ENCODE measurements around the gene CXCL17. TPM values are rescaled to one million over a fixed set of nuclear protein-coding genes. Genes with fewer than 3 reads are reported as not detected.
A peak's percentile ranks its signal among the peaks of the same experiment; 100 is the strongest.
"Not testable (repeated sequence)": the region's sequence is repeated elsewhere in the genome, so short reads cannot be mapped to it uniquely, and the experiment has no call there.

The CXCL17 gene
- polyA plus RNA-seq, 1 experiment, result not detected

DNA sequence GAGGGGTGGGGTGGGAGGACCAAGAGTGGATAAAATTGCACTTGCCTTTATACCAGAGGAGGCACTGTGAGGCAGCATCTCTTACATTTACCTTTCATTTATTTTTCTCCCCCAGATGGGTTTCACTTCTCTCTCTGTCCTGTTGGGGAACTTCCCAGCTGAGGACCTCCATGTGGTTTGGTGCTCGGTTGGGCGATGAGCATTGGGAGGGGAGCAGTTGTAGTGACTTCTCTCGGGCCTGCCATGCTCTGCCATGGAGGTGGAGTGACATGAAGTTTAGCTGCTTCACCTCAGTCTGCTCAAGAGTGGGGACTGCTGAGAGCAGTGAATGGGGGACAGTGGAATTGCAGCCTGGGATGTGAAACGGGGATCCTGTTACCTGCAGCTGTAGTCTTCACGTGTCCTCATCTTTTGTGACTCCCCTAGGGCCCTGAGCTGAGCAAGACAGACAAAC lies 23.1 kb upstream of the CXCL17 start:
- Histone ChIP-seq H3K9me3 (ENCODE audit: control insufficient read depth, insufficient read depth, low read length) (no peaks in the 10 kb centered on the region), H3K4me3 (ENCODE audit: low read depth, low read length) (no peak overlapping the region), H3K27ac (ENCODE audit: low read depth, low read length) (peak overlapping the region; percentile 31), H3K27me3 (ENCODE audit: control insufficient read depth, insufficient read depth, low read length) (peaks cover 10% of the 10 kb centered on the region)
- CTCF ChIA-PET, result interaction anchor here (1.3 to 2.0 kb wide), 3 partner anchors 15 to 63 kb away, joined by 7 to 9 read pairs (median 8); no protein-coding TSS in a partner anchor
- DNase-seq (ENCODE audit: low read depth, low spot score), result no peak
- POLR2A ChIA-PET, result no interaction called here
- TF ChIP-seq, protein P1, sequence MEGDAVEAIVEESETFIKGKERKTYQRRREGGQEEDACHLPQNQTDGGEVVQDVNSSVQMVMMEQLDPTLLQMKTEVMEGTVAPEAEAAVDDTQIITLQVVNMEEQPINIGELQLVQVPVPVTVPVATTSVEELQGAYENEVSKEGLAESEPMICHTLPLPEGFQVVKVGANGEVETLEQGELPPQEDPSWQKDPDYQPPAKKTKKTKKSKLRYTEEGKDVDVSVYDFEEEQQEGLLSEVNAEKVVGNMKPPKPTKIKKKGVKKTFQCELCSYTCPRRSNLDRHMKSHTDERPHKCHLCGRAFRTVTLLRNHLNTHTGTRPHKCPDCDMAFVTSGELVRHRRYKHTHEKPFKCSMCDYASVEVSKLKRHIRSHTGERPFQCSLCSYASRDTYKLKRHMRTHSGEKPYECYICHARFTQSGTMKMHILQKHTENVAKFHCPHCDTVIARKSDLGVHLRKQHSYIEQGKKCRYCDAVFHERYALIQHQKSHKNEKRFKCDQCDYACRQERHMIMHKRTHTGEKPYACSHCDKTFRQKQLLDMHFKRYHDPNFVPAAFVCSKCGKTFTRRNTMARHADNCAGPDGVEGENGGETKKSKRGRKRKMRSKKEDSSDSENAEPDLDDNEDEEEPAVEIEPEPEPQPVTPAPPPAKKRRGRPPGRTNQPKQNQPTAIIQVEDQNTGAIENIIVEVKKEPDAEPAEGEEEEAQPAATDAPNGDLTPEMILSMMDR (IDR thresholded peaks at IDR 0.05; ENCODE audit: low read depth, low read length), result no peak

- POLR2A ChIA-PET, result no interaction called here
Observed at GRCh38 chr19:42461700-42462324, 19.1 kb upstream of the CXCL17 start.

DNA sequence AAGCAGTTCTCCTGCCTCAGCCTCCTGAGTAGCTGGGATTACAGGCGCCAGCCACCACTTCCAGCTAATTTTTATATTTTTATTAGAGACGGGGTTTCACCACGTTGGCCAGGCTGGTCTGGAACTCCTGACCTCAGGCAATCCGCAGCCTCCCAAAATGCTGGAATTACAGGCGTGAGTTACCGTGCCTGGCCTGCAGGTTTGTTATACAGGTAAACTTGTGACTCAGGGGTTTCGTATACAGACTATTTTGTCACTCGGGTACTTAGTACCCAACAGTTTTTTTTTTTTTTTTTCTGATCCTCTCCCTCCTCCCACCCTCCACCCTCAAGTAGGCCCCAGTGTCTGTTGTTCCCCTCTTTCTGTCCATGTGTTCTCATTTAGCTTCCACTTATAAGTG lies 18.5 kb upstream of the CXCL17 start:
- H3K4me3 ChIP-seq (ENCODE audit: low read depth, low read length); POLR2A ChIA-PET; H3K9me3 ChIP-seq (ENCODE audit: control insufficient read depth, insufficient read depth, low read length); H3K27me3 ChIP-seq (ENCODE audit: control insufficient read depth, insufficient read depth, low read length); DNase-seq (ENCODE audit: low read depth, low spot score); H3K27ac ChIP-seq (ENCODE audit: low read depth, low read length): not testable (repeated sequence)
- CTCF ChIA-PET, result interaction anchor here (0.7 to 1.4 kb wide), 3 partner anchors 10 to 23 kb away, joined by 5 to 8 read pairs (median 5); no protein-coding TSS in a partner anchor

More at GRCh38 chr19:42461700-42462324, 19.1 kb upstream of the CXCL17 start:
- H3K9me3 ChIP-seq (ENCODE audit: control insufficient read depth, insufficient read depth, low read length), result no peaks in the 10 kb centered on the region
- DNase-seq (ENCODE audit: low read depth, low spot score), result no peak
- CTCF ChIA-PET, result interaction anchor here (0.7 to 1.4 kb wide), 3 partner anchors 11 to 23 kb away, joined by 5 to 8 read pairs (median 5); no protein-coding TSS in a partner anchor
- peaks cover 4% of the 10 kb centered on the region for H3K27me3 ChIP-seq (ENCODE audit: control insufficient read depth, insufficient read depth, low read length)
- no peak overlapping the region for H3K4me3 ChIP-seq (ENCODE audit: low read depth, low read length)
- TF ChIP-seq, protein P1 (IDR thresholded peaks at IDR 0.05; ENCODE audit: low read depth, low read length), result no peak
- H3K27ac ChIP-seq (ENCODE audit: low read depth, low read length), result no peak overlapping the region

DNA sequence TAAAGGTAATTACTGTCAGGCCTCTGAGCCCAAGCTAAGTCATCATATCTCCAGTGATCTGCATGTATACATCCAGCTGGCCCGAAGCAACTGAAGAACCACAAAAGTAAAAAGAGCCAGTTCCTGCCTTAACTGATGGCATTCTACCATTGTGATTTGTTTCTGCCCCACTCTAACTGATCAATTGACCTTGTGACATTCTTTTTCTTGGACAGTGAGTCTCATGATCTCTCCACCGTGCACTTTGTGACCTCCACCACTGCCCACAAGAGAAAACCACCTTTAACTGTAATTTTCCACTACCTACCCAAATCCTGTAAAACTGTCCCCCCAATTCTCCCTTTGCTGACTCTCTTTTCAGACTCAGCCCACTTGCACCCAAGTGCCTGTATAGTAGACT lies 17.2 kb upstream of the CXCL17 start:
- Histone ChIP-seq H3K27me3 (ENCODE audit: control insufficient read depth, insufficient read depth, low read length) (peaks cover 5% of the 10 kb centered on the region), H3K27ac (ENCODE audit: low read depth, low read length) (no peak overlapping the region), H3K4me3 (ENCODE audit: low read depth, low read length) (no peak overlapping the region), H3K9me3 (ENCODE audit: control insufficient read depth, insufficient read depth, low read length) (no peaks in the 10 kb centered on the region)
- POLR2A ChIA-PET, result no interaction called here
- DNase-seq (ENCODE audit: low read depth, low spot score), result no peak
- TF ChIP-seq, protein P1 (IDR thresholded peaks at IDR 0.05; ENCODE audit: low read depth, low read length), result no peak
- CTCF ChIA-PET, result interaction anchor here (0.9 to 1.7 kb wide), 2 partner anchors 9 to 70 kb away, joined by 3 to 4 read pairs; no protein-coding TSS in a partner anchor

DNA sequence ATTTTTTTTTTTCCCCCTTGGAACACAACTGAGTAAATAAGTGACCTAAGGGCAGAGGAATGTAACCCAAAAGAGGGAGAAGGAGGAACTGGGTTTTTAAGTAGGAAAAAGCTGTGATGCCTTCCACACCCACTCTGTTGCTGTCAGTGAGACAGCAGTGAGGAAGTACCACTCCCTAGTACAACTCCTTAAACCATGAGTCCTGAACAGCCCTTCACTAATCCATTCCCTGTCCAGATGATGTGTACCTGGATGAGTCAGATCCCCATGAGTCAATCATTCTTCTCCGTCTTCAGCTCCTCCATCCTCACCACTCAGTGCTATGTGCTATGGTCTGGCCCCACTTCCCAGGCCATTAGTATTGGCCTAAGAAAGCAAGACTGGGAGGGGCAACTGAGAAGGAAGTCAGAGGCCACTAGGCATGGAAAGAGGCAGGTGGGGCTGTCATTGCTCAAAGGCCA lies 12.9 kb upstream of the CXCL17 start:
- POLR2A ChIA-PET, result no interaction called here
- TF ChIP-seq, protein P1 (IDR thresholded peaks at IDR 0.05; ENCODE audit: low read depth, low read length), result no peak
- H3K4me3 ChIP-seq (ENCODE audit: low read depth, low read length), result no peak overlapping the region
- H3K9me3 ChIP-seq (ENCODE audit: control insufficient read depth, insufficient read depth, low read length), result no peaks in the 10 kb centered on the region
- CTCF ChIA-PET, result interaction anchor here (1.1 to 1.7 kb wide), 4 partner anchors 14 to 73 kb away, joined by 3 to 18 read pairs (median 10); partner anchors contain the start of gene CEACAM1
- no peak for DNase-seq (ENCODE audit: low read depth, low spot score)
- peaks cover 9% of the 10 kb centered on the region for H3K27me3 ChIP-seq (ENCODE audit: control insufficient read depth, insufficient read depth, low read length)
- H3K27ac ChIP-seq (ENCODE audit: low read depth, low read length), result no peak overlapping the region

All from AG04450 (cell line).